ENCODE results near the gene GOPC. TPM values are rescaled to one million over a fixed set of nuclear protein-coding genes. Genes with fewer than 3 reads are reported as not detected.

GOPC gene
- total RNA-seq, 2 donors from 2014 or later, result 6.7 to 15.0 TPM

- DNase-seq (ENCODE audit: low spot score in 2 of 2) (no peak), ATAC-seq (no peak)
- Mint-ChIP-seq H3K9me3 (no peaks in the 10 kb centered on the region), H3K36me3 (no peaks in the 10 kb centered on the region), H3K27ac (no peak overlapping the region)
Observed at GRCh38 chr6:117561128-117561527, 41.2 kb downstream of the GOPC start.

DNA sequence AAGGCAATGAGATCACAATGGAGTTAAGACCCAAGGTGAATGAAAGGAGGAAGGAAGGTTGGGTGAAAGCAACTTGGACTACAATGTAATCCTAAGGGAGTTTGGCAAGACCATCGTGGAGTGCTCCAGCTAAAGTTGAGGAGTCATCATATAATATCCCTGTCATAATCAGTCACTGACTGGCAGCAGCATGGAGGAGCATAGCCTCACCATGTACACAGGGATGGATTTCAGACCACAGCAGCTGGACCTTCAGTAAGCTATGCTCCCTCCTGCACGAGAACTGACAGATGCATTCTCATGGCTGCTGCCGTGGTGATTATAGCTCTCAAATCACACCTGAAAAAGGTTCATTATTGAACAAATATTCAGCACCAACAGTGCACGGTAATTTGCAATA, 43.0 kb downstream of the GOPC start:
- Mint-ChIP-seq H3K9me3 (no peaks in the 10 kb centered on the region), H3K36me3 (no peaks in the 10 kb centered on the region), H3K27ac (no peak overlapping the region)
- no peak for DNase-seq (ENCODE audit: low spot score in 2 of 2)
- no peak for ATAC-seq

- H3K9me3 Mint-ChIP-seq, result no peaks in the 10 kb centered on the region
- H3K36me3 Mint-ChIP-seq, result no peaks in the 10 kb centered on the region
- DNase-seq (ENCODE audit: low spot score in 2 of 2), result no peak
- ATAC-seq, result no peak
- H3K27ac Mint-ChIP-seq, result no peak overlapping the region
Observed at GRCh38 chr6:117558818-117559217, 43.5 kb downstream of the GOPC start.

- H3K27ac Mint-ChIP-seq, result no peak overlapping the region
- no peaks in the 10 kb centered on the region for H3K36me3 Mint-ChIP-seq
- ATAC-seq (no peak), DNase-seq (ENCODE audit: low spot score in 2 of 2) (no peak)
- no peaks in the 10 kb centered on the region for H3K9me3 Mint-ChIP-seq
Observed at GRCh38 chr6:117557951-117558350, 44.4 kb downstream of the GOPC start.

DNA sequence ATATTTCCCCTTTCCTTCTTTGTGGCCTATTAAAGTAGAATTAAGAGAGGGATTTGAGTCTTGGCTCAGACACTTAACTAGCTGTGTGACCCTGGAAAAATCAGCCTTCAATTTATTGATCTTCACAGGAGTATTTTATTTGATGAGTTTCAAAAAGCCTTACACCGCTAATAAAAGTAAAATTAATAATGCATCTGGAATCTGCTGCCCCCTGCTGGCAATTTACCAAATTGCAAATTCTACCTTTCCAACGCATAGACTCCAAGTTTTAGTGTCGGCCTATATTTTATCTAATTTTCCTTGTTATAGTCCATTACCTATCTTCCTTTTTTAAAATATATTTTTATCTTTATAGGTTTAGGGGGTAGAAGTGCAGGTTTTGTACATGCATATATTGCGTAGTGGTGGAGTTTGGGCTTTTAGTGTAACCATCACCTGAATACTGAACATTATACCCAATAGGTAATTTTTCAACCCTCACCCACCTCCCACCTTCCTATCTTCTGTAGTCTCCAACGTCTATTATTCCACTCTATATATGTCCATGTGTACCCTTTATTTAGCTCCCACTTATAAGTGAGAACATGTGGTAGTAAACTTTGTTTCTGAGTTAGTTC, 46.3 kb downstream of the GOPC start:
- DNase-seq (ENCODE audit: low spot score in 2 of 2) (peak in 1 of 2 donors; percentile 65), ATAC-seq (no peak)
- no peak overlapping the region for H3K27ac Mint-ChIP-seq
- no peaks in the 10 kb centered on the region for H3K9me3 Mint-ChIP-seq
- no peaks in the 10 kb centered on the region for H3K36me3 Mint-ChIP-seq

DNA sequence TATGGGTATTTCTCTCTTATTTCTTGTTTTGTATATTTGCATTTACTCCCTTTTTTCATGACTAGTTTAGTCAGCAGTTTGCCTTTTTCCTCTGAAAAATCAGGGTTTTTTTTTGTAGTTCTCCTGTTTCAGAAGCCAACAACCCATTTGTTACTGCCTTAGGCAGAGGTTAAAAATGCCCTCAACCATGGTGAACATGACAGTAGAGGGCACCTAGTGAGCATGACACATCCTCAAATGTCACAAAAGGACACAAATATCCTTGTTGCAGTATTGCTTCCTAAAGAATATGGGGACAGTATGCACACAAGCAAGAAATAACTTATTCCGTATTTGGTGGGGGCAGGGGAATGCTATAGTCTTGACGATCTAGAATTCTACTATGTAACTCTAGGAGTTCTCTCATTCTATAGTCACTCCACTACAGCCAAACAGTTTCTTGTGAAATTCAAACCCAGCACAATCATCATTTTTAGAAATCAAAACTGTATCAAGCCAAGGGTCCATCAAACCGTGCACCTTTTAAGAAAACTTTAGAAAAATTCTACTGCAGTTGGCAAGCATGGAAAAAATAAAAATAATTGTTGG, 47.0 kb downstream of the GOPC start:
- DNase-seq (ENCODE audit: low spot score in 2 of 2), result no peak
- Mint-ChIP-seq H3K36me3 (no peaks in the 10 kb centered on the region), H3K27ac (no peak overlapping the region), H3K9me3 (no peaks in the 10 kb centered on the region)
- ATAC-seq, result no peak

DNA sequence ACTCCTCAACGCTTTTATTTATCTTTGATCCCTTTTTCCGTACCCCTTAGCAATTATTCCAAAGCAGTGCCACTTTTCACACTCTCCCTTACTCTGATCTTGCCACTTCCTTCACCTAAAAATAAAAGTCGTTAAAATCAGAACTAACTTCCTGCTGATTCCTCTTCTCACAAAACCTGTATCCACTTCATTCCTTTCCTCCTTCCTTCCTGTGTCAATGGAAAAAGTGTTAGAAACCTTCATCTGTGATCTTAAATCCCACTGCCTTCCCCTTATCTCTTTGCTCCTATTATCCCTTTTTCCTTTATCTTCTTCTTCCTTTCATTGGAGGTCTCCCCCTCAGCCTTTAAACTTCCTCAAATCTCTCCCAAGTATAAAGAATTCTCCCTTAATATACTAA, 49.2 kb downstream of the GOPC start:
- no peak overlapping the region for H3K27ac Mint-ChIP-seq
- ATAC-seq, result no peak

DNA sequence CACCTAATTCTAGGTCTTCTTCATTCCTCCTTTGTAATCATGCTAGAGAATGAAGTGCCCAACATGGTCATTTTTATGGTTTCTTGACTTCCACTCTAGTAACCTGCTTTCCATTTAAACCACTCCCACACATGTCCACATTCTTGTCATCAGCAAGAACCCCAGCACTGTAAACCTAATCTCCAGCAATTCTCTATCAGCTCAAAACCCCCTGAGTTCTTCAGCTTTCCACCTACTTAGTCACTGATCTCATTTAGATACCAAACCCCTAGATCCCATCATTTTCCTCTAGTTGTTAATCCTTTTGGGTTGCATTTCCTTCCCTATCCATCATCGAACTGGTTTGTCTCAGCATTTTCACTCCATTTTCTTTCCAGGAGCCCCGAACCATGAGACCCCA, 49.7 kb downstream of the GOPC start:
- Mint-ChIP-seq H3K27ac (no peak overlapping the region), H3K36me3 (no peaks in the 10 kb centered on the region), H3K9me3 (no peaks in the 10 kb centered on the region)
- DNase-seq (ENCODE audit: low spot score in 2 of 2), result no peak
- ATAC-seq, result no peak

More for the DNA sequence above, 49.2 kb downstream of the GOPC start:
- no peak for DNase-seq (ENCODE audit: low spot score in 2 of 2)
- no peaks in the 10 kb centered on the region for H3K9me3 Mint-ChIP-seq
- no peaks in the 10 kb centered on the region for H3K36me3 Mint-ChIP-seq

GRCh38 chr6:117550618-117551242, 51.6 kb downstream of the GOPC start:
- H3K36me3 Mint-ChIP-seq, result no peaks in the 10 kb centered on the region
- H3K9me3 Mint-ChIP-seq, result no peaks in the 10 kb centered on the region
- DNase-seq (ENCODE audit: low spot score in 2 of 2), result no peak
- H3K27ac Mint-ChIP-seq, result no peak overlapping the region
- no peak for ATAC-seq

- Mint-ChIP-seq H3K36me3 (no peaks in the 10 kb centered on the region), H3K9me3 (no peaks in the 10 kb centered on the region), H3K27ac (no peak overlapping the region)
- ATAC-seq (no peak), DNase-seq (ENCODE audit: low spot score in 2 of 2) (no peak)
Observed at GRCh38 chr6:117550078-117550600, 52.2 kb downstream of the GOPC start.

DNA sequence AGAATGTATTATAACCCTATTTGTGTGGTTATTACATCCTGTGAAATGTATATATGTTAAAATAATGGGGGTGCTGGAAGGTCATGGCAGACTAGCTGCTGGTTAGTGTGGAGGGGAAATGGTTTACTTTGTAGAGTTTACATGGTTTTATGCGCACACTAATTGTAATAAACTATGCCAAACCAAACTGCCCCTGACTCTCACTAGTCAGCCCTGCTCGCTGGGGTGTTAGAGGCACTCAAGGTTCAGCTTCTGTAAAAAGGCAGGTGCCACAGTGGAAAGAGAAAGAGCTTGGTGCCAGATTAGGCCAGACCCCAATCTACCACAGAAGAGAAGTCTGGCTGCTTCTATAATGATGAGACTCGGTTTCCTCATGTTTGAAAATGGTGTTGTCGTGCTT, 52.7 kb downstream of the GOPC start:
- Mint-ChIP-seq H3K27ac (peak overlapping the region; percentile 65 to 72), H3K9me3 (no peaks in the 10 kb centered on the region), H3K36me3 (no peaks in the 10 kb centered on the region)
- no peak for ATAC-seq
- DNase-seq (ENCODE audit: low spot score in 2 of 2), result no peak

- ATAC-seq (peak; percentile 60 to 86), DNase-seq (ENCODE audit: low spot score in 2 of 2) (peak in 1 of 2 donors; percentile 37)
- H3K36me3 Mint-ChIP-seq, result no peaks in the 10 kb centered on the region
- peak overlapping the region; percentile 65 to 72 for H3K27ac Mint-ChIP-seq
- no peaks in the 10 kb centered on the region for H3K9me3 Mint-ChIP-seq
Observed at GRCh38 chr6:117548797-117549301, 53.5 kb downstream of the GOPC start.

GRCh38 chr6:117547688-117548621, 54.4 kb downstream of the GOPC start:
- Mint-ChIP-seq H3K27ac (peak overlapping the region; percentile 59 to 72), H3K9me3 (no peaks in the 10 kb centered on the region), H3K36me3 (no peaks in the 10 kb centered on the region)
- DNase-seq (ENCODE audit: low spot score in 2 of 2), result peak; percentile 11 to 62
- ATAC-seq, result peak; percentile 56 to 65

GRCh38 chr6:117546674-117547073, 55.6 kb downstream of the GOPC start:
- Mint-ChIP-seq H3K27ac (no peak overlapping the region), H3K9me3 (no peaks in the 10 kb centered on the region), H3K36me3 (no peaks in the 10 kb centered on the region)
- ATAC-seq, result no peak
- DNase-seq (ENCODE audit: low spot score in 2 of 2), result no peak

DNA sequence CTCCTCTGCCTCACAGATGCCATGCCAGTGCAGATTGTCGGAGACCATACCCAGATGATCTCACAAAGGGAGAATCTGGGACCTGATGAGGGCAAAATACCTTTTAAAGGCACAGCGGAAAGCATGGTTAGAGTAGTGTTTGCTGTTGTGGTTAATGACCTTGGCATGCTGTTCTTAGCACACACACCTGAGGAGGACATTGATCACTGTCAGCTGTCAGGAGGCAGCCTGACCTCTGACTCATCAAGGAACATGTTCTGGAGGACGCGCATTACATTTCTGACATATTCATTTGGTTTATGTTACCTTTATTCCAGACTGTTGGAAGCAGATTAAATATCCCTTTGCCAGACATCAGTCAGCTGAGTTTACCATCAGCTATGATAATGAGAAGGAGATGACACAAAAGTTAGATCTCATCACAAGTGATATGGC, 57.1 kb downstream of the GOPC start:
- Mint-ChIP-seq H3K27ac (no peak overlapping the region), H3K9me3 (no peaks in the 10 kb centered on the region)

DNA sequence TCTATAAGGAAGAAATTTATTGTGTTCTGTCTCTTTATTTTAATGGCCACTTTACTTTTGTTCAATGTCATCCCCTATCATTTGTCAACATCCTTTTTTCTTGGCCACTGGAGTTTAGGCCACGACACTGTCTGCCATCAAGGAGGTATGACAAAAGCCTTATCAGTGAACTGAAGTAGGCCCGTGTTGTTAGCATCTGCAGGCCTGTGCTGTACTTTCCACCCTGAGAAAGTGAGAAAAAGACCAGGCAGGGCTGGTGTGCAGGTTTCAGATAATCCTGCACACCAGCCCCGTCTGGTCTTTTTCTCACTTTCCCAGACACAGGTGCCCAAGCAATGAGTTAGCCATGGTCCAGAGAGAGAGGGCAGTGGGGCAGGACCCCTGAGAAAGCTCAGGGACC, 57.6 kb downstream of the GOPC start:
- Mint-ChIP-seq H3K36me3 (peaks cover 0 to 5% of the 10 kb centered on the region in 2 donors), H3K9me3 (no peaks in the 10 kb centered on the region), H3K27ac (no peak overlapping the region)
- no peak for ATAC-seq
- DNase-seq (ENCODE audit: low spot score in 2 of 2), result no peak

More for the DNA sequence above, 57.1 kb downstream of the GOPC start:
- DNase-seq (ENCODE audit: low spot score in 2 of 2) (no peak), ATAC-seq (no peak)
- H3K36me3 Mint-ChIP-seq, result peaks cover 0 to 3% of the 10 kb centered on the region in 2 donors

Measured in activated naive CD4-positive, alpha-beta T cell treated with anti-CD3 and anti-CD28 coated beads, Interleukin-2, amount 50 U/mL, for 72 hours (primary cell).